HL-60 (cell line): ENCODE results near the gene GTF2H3.

ENCODE experiments used
- GABPA ChIP-seq: IDR thresholded peaks from 2 replicates; pipeline ENCODE4 v1.6.1; 2012; ENCODE audit warnings: low read depth
- POLR2AphosphoS5 ChIP-seq: IDR thresholded peaks from 2 replicates; pipeline ENCODE4 v1.6.1; 2012; ENCODE audit warnings: low read depth
- REST ChIP-seq: IDR thresholded peaks from 2 replicates; pipeline ENCODE4 v1.6.1; 2012; ENCODE audit warnings: low read depth; ENCODE audit not compliant: insufficient replicate concordance
- TF ChIP-seq, protein P1 (sequence below): IDR thresholded peaks from one replicate; pipeline ENCODE4 v1.5.1; 2011; ENCODE audit warnings: low read length, control low read depth, inconsistent platforms; ENCODE audit not compliant: insufficient read depth

GRCh38 chr12:123683964-123684363, 50.3 kb downstream of the GTF2H3 start:
- TF ChIP-seq REST = no peak
- no peak for TF ChIP-seq GABPA
- TF ChIP-seq, protein P1, sequence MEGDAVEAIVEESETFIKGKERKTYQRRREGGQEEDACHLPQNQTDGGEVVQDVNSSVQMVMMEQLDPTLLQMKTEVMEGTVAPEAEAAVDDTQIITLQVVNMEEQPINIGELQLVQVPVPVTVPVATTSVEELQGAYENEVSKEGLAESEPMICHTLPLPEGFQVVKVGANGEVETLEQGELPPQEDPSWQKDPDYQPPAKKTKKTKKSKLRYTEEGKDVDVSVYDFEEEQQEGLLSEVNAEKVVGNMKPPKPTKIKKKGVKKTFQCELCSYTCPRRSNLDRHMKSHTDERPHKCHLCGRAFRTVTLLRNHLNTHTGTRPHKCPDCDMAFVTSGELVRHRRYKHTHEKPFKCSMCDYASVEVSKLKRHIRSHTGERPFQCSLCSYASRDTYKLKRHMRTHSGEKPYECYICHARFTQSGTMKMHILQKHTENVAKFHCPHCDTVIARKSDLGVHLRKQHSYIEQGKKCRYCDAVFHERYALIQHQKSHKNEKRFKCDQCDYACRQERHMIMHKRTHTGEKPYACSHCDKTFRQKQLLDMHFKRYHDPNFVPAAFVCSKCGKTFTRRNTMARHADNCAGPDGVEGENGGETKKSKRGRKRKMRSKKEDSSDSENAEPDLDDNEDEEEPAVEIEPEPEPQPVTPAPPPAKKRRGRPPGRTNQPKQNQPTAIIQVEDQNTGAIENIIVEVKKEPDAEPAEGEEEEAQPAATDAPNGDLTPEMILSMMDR = no peak
- no peak for TF ChIP-seq POLR2AphosphoS5
